ENCODE data around the gene GPC3.

DNA sequence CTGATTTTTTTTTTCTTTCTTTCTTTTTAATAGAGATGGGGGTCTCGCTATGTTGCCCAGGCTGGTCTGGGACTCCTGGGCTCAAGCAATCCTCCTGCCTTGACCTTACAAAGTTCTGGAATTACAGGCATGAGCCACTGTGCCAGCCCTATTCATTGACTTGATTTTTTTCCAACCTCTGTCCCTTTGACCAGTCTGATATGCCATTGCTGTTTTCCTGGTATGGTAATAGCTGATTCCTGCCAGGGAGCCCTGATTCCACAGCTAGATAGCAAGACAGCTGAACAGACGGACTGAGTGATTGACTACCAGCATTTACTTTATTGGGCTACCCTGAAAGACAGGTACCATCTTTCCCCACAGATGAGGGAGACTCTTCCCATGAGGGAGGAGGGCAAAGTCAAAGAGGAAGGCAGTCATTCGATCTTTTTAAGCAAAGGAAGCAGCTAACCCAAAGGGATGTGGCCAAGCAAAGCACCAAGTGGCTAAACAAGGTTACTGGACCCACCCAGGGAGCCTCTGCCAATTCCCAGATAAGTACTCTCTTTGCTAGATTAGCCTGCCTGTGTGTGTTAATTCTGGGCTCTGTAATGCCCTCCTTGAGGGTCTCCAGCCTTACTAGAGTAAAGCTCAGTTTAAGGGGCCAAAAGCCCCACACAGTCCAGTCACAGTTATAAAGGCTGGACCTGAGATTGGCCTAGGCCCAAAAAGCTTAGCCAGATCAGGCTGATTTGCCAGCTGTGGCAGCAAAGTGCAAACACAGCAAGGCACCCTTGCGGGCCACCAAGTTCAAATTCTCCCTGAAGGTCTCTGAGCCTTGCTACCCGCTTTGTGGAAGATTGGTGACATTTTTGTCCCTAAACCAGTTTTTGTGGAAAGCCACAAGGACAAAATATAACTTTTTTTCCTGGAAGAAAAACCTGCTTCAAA, 377.7 kb downstream of the GPC3 start:
- TF ChIP-seq, protein P1, sequence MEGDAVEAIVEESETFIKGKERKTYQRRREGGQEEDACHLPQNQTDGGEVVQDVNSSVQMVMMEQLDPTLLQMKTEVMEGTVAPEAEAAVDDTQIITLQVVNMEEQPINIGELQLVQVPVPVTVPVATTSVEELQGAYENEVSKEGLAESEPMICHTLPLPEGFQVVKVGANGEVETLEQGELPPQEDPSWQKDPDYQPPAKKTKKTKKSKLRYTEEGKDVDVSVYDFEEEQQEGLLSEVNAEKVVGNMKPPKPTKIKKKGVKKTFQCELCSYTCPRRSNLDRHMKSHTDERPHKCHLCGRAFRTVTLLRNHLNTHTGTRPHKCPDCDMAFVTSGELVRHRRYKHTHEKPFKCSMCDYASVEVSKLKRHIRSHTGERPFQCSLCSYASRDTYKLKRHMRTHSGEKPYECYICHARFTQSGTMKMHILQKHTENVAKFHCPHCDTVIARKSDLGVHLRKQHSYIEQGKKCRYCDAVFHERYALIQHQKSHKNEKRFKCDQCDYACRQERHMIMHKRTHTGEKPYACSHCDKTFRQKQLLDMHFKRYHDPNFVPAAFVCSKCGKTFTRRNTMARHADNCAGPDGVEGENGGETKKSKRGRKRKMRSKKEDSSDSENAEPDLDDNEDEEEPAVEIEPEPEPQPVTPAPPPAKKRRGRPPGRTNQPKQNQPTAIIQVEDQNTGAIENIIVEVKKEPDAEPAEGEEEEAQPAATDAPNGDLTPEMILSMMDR (conservative IDR thresholded peaks at IDR 0.05 in 1 of 2, IDR thresholded peaks at IDR 0.05 in 1 of 2; ENCODE audit: extremely low read depth in 1 of 2, insufficient read depth in 1 of 2, low read depth in 1 of 2, low read length in 2 of 2), result no peak
- TF ChIP-seq EZH2 (IDR thresholded peaks at IDR 0.05; ENCODE audit: borderline replicate concordance, low read length), result no peak
